GM12872 (cell line): ENCODE measurements around the gene PGLYRP3.
A peak's percentile ranks its signal among the peaks of the same experiment; 100 is the strongest.

Experiments
- TF ChIP-seq, protein P1 (sequence below): IDR thresholded peaks from 3 replicates; pipeline ENCODE4 v1.5.1; 2011; ENCODE audit warnings: low read depth, mild to moderate bottlenecking, low read length, moderate library complexity; ENCODE audit not compliant: insufficient read depth

Gene PGLYRP3

DNA sequence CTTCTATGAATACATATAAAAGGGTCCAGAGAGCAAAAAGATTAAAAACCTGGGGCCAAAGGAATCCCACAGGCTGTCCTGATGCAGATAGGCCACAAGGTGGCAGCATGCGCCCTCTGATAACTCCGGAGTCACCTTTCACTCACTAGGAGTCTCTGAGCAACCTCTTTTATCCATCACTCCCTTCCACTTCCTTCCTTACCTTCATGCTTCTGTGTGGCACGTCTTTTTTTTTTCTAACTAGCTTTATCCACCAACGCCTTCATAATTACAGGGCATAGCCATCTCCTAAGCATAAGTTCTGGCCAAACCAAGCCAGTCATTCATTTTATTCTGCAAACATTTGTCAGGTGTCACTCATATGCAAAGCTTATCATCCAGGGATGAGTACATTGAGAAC lies 39.8 kb upstream of the PGLYRP3 start:
- TF ChIP-seq, protein P1, sequence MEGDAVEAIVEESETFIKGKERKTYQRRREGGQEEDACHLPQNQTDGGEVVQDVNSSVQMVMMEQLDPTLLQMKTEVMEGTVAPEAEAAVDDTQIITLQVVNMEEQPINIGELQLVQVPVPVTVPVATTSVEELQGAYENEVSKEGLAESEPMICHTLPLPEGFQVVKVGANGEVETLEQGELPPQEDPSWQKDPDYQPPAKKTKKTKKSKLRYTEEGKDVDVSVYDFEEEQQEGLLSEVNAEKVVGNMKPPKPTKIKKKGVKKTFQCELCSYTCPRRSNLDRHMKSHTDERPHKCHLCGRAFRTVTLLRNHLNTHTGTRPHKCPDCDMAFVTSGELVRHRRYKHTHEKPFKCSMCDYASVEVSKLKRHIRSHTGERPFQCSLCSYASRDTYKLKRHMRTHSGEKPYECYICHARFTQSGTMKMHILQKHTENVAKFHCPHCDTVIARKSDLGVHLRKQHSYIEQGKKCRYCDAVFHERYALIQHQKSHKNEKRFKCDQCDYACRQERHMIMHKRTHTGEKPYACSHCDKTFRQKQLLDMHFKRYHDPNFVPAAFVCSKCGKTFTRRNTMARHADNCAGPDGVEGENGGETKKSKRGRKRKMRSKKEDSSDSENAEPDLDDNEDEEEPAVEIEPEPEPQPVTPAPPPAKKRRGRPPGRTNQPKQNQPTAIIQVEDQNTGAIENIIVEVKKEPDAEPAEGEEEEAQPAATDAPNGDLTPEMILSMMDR: peak; percentile 88

DNA sequence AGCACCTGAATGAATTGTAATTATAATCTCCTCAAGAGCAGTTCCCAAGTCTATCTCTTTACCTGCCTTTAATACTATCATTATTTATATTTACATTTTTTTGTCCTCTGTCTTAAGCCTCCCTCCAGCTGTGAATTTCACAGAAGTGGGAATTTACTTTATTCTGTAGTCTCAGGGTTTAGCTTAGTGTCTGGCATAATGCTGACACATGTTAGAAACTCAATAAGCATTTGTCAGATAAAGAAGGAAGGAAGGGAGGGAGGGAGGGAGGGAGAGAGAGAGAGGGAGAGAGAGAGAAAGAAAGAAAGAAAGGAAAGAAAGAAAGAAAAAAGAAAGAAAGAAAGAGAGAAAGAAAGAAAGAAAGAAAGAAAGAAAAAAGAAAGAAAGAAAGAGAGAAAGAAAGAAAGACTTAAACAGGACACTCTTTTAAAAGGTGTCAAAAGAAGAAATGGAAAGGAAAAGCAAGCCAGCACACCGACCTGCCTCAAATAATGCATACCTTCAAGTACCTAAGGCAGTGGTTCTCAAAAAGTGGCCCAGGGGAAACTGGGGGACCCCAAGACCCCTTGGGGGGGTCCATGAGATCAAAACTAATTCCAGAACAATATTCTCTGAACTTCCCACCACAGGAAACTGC lies 37.7 kb upstream of the PGLYRP3 start:
- TF ChIP-seq, protein P1: no peak

DNA sequence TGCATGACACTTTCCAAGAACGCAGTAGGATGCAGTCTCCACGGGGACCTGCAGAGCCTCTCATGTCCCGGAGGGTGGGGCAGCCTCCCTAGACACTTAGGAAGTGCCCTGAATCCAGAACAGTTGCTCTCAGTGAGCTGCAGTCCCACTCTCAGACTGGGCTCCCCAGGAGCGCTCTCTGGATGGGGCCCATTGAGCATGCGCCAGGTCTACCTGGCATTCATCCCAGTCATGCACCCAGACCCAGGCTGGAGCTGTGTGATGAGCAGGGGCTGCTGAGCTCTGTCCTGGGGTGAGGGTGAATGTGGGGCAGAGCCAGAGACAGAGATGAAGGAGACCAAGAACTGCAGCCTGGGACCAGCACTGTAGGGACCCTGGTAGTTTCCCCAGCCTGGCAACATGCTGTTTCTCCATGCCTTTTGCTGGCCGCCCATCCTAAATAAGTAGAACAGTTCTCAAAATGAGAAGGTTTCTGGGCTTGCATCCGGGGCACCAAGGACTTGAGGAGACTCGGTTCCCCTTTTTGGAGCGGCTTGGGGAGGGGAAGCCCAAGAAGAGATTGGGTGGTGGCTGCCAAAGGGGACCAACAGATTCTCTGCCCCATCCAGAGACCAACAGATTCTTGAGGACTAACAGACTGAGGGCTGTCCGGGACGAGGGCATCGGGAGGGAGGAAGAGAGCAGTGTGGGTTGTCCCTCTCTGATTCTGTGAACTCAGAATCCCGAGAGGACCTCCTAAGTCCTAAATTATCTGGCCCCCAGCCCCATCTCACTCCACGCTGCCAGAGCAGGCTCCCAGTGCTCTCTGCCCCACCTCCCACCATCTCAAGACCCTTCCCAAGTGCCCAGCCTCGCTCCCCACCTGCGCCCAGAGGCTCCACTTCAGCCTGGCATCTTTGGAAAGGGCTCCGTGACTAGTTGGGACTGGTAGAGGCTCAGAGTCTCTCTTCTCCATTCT lies 36.9 kb upstream of the PGLYRP3 start:
- TF ChIP-seq, protein P1: 0 out of 3 replicates have a peak, but pooled peaks have one; percentile 4

DNA sequence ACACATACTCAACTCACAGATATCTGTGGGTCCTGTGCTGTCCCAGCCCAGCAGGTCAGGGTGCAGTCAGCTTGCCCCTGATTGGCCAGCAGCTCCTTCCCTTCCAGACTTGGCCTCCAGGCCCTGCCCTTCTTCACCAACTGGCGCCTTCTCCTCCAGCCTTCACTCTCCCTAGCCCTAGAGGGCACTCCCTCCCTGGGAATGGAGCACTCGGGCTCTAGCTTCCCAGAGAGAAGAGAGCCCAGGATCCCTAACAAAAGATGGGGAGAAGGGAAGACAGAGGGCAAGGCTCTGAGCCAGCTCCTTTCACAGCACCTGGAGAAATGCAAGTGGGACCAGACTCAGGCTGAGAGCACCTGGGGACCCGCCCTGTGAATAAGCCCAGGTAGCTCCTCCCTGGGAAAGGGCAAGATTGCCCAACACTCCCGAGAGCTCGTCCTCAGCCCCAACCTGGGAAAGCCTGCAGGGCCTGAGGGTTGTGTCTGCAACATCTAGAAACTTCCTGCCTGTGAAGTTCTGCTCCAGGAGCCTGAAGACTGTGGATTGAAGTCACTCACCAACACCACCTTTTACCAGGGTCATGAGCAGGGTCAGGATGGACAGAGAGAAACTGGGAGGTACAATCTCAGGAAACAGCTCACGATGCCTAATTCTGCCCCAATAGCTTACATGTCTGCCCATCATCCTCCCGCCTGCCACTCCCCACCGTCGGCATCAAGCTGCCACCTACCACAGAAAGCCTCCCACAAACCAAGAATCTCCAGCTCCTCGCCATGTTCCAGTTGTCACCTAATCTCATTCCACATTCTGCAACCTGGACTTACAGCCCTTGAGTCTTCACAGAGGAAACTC lies 36.0 kb upstream of the PGLYRP3 start, which contains the start of gene PGLYRP4:
Gene PGLYRP4, minus strand, starts transcription at position 331 of the 852 bp plus-strand sequence. CDS start 909 bp downstream, outside the sequence.
- TF ChIP-seq, protein P1: no peak

DNA sequence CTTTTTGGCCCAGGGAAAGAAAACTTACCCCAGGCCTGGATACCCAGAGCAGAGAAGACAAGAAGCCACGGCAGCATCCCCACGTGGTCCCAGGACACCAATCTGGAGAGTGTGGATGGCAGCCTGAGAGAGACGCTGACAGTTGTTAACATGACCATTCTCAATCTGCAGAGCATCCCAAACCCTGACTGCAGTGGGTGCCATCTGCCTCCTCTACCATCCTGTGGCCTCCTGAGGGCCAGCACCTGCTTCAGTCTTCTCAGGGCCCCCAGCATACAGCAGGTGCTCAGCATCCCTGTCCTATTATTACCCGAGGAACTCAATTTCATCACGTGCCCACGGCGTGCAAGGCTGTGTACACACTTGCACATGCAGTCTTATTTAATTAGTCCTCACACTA lies 35.1 kb upstream of the PGLYRP3 start:
- TF ChIP-seq, protein P1: no peak

DNA sequence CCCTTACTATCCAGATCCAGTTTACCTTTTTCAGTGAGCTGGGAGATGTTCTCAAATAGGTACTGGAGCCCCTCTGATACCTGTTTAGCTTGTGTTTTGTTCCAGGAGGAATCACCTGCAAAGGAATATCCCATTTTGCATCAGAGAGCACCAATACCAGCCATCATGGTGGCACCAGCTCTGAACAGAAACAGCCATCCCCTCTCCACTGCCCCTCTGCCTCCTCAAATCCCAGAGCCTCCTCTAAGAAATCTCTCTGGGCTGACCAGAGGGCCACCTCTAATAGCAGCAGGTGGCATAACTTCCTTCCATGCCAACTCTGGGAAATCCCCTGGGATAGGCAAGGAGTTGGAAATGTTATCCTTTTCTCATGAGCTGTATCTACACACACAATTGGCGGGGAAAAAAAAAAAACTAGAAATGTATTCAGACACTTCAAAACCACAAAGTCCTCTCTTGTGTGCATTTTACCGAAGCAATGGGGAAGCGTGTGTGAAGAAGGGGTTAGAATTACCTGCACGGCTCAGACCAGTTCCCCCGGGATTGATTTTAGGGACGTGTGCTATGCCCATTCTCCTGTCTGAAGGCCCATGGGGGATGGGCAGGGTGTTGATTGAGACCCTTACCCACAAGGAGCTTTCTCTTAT lies 33.4 kb upstream of the PGLYRP3 start:
- TF ChIP-seq, protein P1: no peak
